Endothelial cell of umbilical vein (primary cell): ENCODE measurements around the gene DIP2C. TPM values are rescaled to one million over a fixed set of nuclear protein-coding genes. Genes with fewer than 3 reads are reported as not detected.

Experiments used
- BruUV-seq: library from RNA; stranded (reverse); fragments of 400-500 nt; replicated peaks from 2 replicates; lab custom pipeline; 2021; lab: Mats Ljungman, UMichigan
- CTCF ChIA-PET: fragments of 300-600, 350-600 bp; sonication (Branson Sonifier 250); formaldehyde crosslinking; loops from one replicate; lab custom pipeline; 2021; ENCODE audit warnings: antibody characterized with exemption, inconsistent platforms; lab: Charles Lee
- POLR2A ChIA-PET: fragments of 300-600, 350-600 bp; sonication (Branson Sonifier 250); formaldehyde crosslinking; loops from one replicate; lab custom pipeline; 2021; ENCODE audit warnings: antibody characterized with exemption, inconsistent platforms; lab: Charles Lee
- DNase-seq: peaks from one replicate; pipeline ENCODE4 v3.0.0-alpha.2; 2011; ENCODE audit warnings: low read depth, low spot score
- FAIRE-seq: peaks from 2 replicates; lab custom pipeline; 2011; peaks lifted over from hg19 to GRCh38; lab: Jason Lieb, UNC
- H2AFZ ChIP-seq: 2 replicates; pipeline ENCODE4 v1.6.0; 2012; ENCODE audit warnings: low read depth, low read length, control low read depth, inconsistent platforms
- H3K27ac ChIP-seq: 2 replicates; pipeline ENCODE4 v1.5.1; 2011; ENCODE audit warnings: low read depth, mild to moderate bottlenecking, control low read depth, low read length, moderate library complexity; ENCODE audit not compliant: insufficient read depth
- H3K27me3 ChIP-seq, 2 experiments: 2 replicates each; pipeline versions ENCODE4 v1.6.0 to v1.6.1; 2011; ENCODE audit warnings: low read length in 2 of 2, mixed read lengths in 1 of 2; ENCODE audit not compliant: control insufficient read depth in 2 of 2, insufficient read depth in 2 of 2
- H3K36me3 ChIP-seq, 2 experiments: 2 replicates in 1 of 2; 3 replicates in 1 of 2; pipeline ENCODE4 v1.5.1; 2011; ENCODE audit warnings: low read length in 2 of 2, mild to moderate bottlenecking in 1 of 2, moderate library complexity in 1 of 2; ENCODE audit not compliant: control insufficient read depth in 2 of 2, insufficient read depth in 2 of 2; ENCODE audit errors: extremely low read depth in 1 of 2
- H3K4me1 ChIP-seq: 3 replicates; pipeline ENCODE4 v1.5.1; 2011; ENCODE audit warnings: mild to moderate bottlenecking, low read length; ENCODE audit not compliant: control insufficient read depth, insufficient read depth; ENCODE audit errors: extremely low read depth
- H3K4me2 ChIP-seq: 2 replicates; pipeline ENCODE4 v1.6.1; 2011; ENCODE audit warnings: low read length, control low read depth, mixed read lengths; ENCODE audit not compliant: insufficient read depth
- H3K4me3 ChIP-seq, 3 experiments: fragments of 200-600 bp in 1 of 3; sonication (generic), shearing (Covaris generic) in 1 of 3; replicated peaks in 1 of 3; 2 replicates each; pipeline ENCODE4 v1.5.1; 2011 to 2016; ENCODE audit warnings: control low read depth in 3 of 3, low read length in 3 of 3, mild to moderate bottlenecking in 2 of 3, inconsistent platforms in 1 of 3, low read depth in 1 of 3, moderate library complexity in 1 of 3; ENCODE audit not compliant: insufficient read depth in 1 of 3
- H3K79me2 ChIP-seq: 2 replicates; pipeline ENCODE4 v1.6.0; 2012; ENCODE audit warnings: low read length, inconsistent platforms; ENCODE audit not compliant: control insufficient read depth, insufficient read depth
- H3K9ac ChIP-seq: replicated peaks from 2 replicates; pipeline ENCODE3; 2011; ENCODE audit warnings: low read length, control low read depth; ENCODE audit not compliant: insufficient read depth; ENCODE audit errors: extremely low read depth
- H3K9me1 ChIP-seq: replicated peaks from 3 replicates; pipeline ENCODE4 v1.6.0; 2011; ENCODE audit warnings: mild to moderate bottlenecking, low read length; ENCODE audit not compliant: control insufficient read depth, insufficient read depth; ENCODE audit errors: extremely low read depth
- H3K9me3 ChIP-seq: replicated peaks from 2 replicates; pipeline ENCODE4 v1.5.1; 2012; ENCODE audit warnings: low read length, inconsistent platforms; ENCODE audit not compliant: control insufficient read depth, insufficient read depth
- H4K20me1 ChIP-seq: replicated peaks from 2 replicates; pipeline ENCODE3; 2011; ENCODE audit warnings: mild to moderate bottlenecking, low read length; ENCODE audit not compliant: control insufficient read depth, insufficient read depth; ENCODE audit errors: extremely low read depth
- CTCF ChIP-seq, 2 donors: IDR thresholded peaks; 1 replicate in 1 of 2; 2 replicates in 1 of 2; pipeline ENCODE4 v1.5.1; 2011; ENCODE audit warnings: low read length in 2 of 2, mild to moderate bottlenecking in 2 of 2, moderate library complexity in 2 of 2, control low read depth in 1 of 2, inconsistent platforms in 1 of 2, low read depth in 1 of 2; ENCODE audit not compliant: insufficient read depth in 1 of 2; ENCODE audit errors: extremely low read depth in 1 of 2
- EZH2 ChIP-seq: IDR thresholded peaks from 2 replicates; pipeline ENCODE4 v1.6.1; 2012; ENCODE audit warnings: borderline replicate concordance, low read depth, mild to moderate bottlenecking, moderate library complexity, low read length, inconsistent platforms; ENCODE audit not compliant: severe bottlenecking
- FOS ChIP-seq: IDR thresholded peaks from 2 replicates; pipeline ENCODE4 v1.6.1; 2011; ENCODE audit warnings: mild to moderate bottlenecking, low read length, moderate library complexity, borderline replicate concordance; ENCODE audit not compliant: insufficient read depth
- GATA2 ChIP-seq: IDR thresholded peaks from 2 replicates; pipeline ENCODE4 v1.7.0; 2011; ENCODE audit warnings: low read depth, mild to moderate bottlenecking, moderate library complexity, mixed read lengths, low read length; ENCODE audit not compliant: insufficient read length, insufficient read depth
- JUN ChIP-seq: IDR thresholded peaks from 2 replicates; pipeline ENCODE4 v1.6.1; 2011; ENCODE audit warnings: borderline replicate concordance, low read depth; ENCODE audit not compliant: insufficient read length, insufficient read depth
- MAX ChIP-seq: IDR thresholded peaks from 2 replicates; pipeline ENCODE4 v1.6.1; 2011; ENCODE audit not compliant: insufficient read depth, insufficient read length
- MYC ChIP-seq: IDR thresholded peaks from one replicate; pipeline ENCODE4 v1.6.1; 2011; ENCODE audit warnings: mild to moderate bottlenecking, low read depth, low read length
- POLR2A ChIP-seq: IDR thresholded peaks from 2 replicates; pipeline ENCODE4 v1.6.1; 2012; ENCODE audit warnings: low read depth, mild to moderate bottlenecking, control low read depth, low read length
- POLR2AphosphoS5 ChIP-seq: IDR thresholded peaks from 2 replicates; pipeline ENCODE4 v1.6.1; 2012; ENCODE audit warnings: low read depth, mild to moderate bottlenecking, control low read depth, low read length, moderate library complexity; ENCODE audit not compliant: insufficient read depth
- dilution Hi-C: fragments of 300-500 bp; cut with MboI; formaldehyde crosslinking; loops from one replicate; pipeline ENCODE4 v1.15.0; 2019; ENCODE audit warnings: low sequenced_read_pairs; ENCODE audit not compliant: extremely low pct_ligation_motif_present
- intact Hi-C: fragments of 100-400 bp; cut with micrococcal nuclease; formaldehyde crosslinking; loops from one replicate; pipeline ENCODE4 v1.10.0; 2022
- polyA plus RNA-seq, 4 experiments: library from polyadenylated mRNA; depleted of rRNA in 3 of 4; stranded (reverse) in 3 of 4; unstranded in 1 of 4; fragments of >200 nt; gene quantifications; 2 replicates each; pipeline versions ENCODE4 v1.2.1 to v1.2.3, GENCODE V29; 2011 to 2012; ENCODE audit warnings: missing spikeins in 1 of 4
- total RNA-seq: library from RNA; stranded (reverse); gene quantifications from 2 replicates; pipeline ENCODE4 v1.2.3, GENCODE V29; 2021

The DIP2C gene
- total and polyA plus RNA-seq, 2 donors (not counting 3 experiments of a cell fraction or from before 2014, with no cell fraction given) = 3.6 to 10.7 TPM

- DNase-seq (no peak), FAIRE-seq (no peak)
- ChIA-PET CTCF (no interaction called here), POLR2A (no interaction called here)
- H3K79me2 ChIP-seq = no peaks in the 10 kb centered on the region
- TF ChIP-seq MYC (no peak), MAX (no peak), EZH2 (no peak), CTCF (IDR thresholded peaks at IDR 0.05; ENCODE audit: extremely low read depth in 1 of 2, insufficient read depth in 1 of 2, low read depth in 1 of 2, low read length in 2 of 2) (no peak), GATA2 (no peak), POLR2A (no peak), FOS (no peak), POLR2AphosphoS5 (no peak), JUN (no peak)
- H3K4me1 ChIP-seq = no peaks in the 10 kb centered on the region
- H3K27ac ChIP-seq = no peak overlapping the region
- no peaks in the 10 kb centered on the region for H3K36me3 ChIP-seq
- intact Hi-C loops (no loop called here), dilution Hi-C loops (no loop called here)
- no peaks in the 10 kb centered on the region for H4K20me1 ChIP-seq
- no peaks in the 10 kb centered on the region for H3K27me3 ChIP-seq
- no peak overlapping the region for H3K4me2 ChIP-seq
- no TSS peak for BruUV-seq
- H3K9ac ChIP-seq = no peak overlapping the region
- H3K9me3 ChIP-seq = no peaks in the 10 kb centered on the region
- no peaks in the 10 kb centered on the region for H3K9me1 ChIP-seq
- H2AFZ ChIP-seq = no peak overlapping the region
- H3K4me3 ChIP-seq = no peak overlapping the region
These were observed 153.0 kb downstream of the DIP2C start for GRCh38 chr10:536371-536925.
